Ovary (tissue), 9 donors: Measurements from ENCODE around the gene GNAS-AS1. TPM values are rescaled to one million over a fixed set of nuclear protein-coding genes. Genes with fewer than 3 reads are reported as not detected.
A peak's percentile ranks its signal among the peaks of the same experiment; 100 is the strongest.

ENCODE experiments used
- DNase-seq, 5 donors: peaks; one replicate each; pipeline ENCODE4 v3.0.0-alpha.2; 2019 to 2020
- H3K27ac ChIP-seq, 2 donors: fragments of 200-600 bp; one replicate each; pipeline versions ENCODE4 v1.5.1 to v1.8.0; 2019 to 2022
- H3K27me3 ChIP-seq: fragments of 200-600 bp; one replicate; pipeline ENCODE4 v1.8.0; 2022
- H3K36me3 ChIP-seq: fragments of 200-600 bp; sonication (generic); one replicate; pipeline ENCODE4 v1.5.1; 2019
- H3K4me1 ChIP-seq: one replicate; pipeline ENCODE4 v1.8.1; 2013; ENCODE audit warnings: mild to moderate bottlenecking, moderate library complexity; ENCODE audit not compliant: insufficient read depth
- H3K4me3 ChIP-seq: fragments of 200-600 bp; sonication (generic); one replicate; pipeline ENCODE4 v1.5.1; 2017
- H3K9me3 ChIP-seq, 2 donors: fragments of 200-600 bp in 1 of 2; sonication (generic) in 1 of 2; one replicate each; pipeline versions ENCODE4 v1.5.1 to v1.8.1; 2013 to 2019; ENCODE audit warnings: mild to moderate bottlenecking in 1 of 2, moderate library complexity in 1 of 2
- CTCF ChIP-seq, 3 donors: fragments of 450-650 bp in 2 of 3; fragments of 200-600 bp in 1 of 3; IDR thresholded peaks; one replicate each; pipeline versions ENCODE4 v1.5.1 to v1.8.0; 2016 to 2022; ENCODE audit warnings: antibody characterized with exemption in 3 of 3, mild to moderate bottlenecking in 1 of 3
- EP300 ChIP-seq: sonication (generic); formaldehyde crosslinking; IDR thresholded peaks from one replicate; pipeline ENCODE4 v1.6.1; 2017; ENCODE audit warnings: antibody characterized with exemption
- POLR2A ChIP-seq: fragments of 450-650 bp; IDR thresholded peaks from one replicate; pipeline ENCODE4 v1.6.1; 2017; ENCODE audit warnings: antibody characterized with exemption, mild to moderate bottlenecking, moderate library complexity
- WGBS, 3 donors: extraction: QIAGEN DNeasy Blood & Tissue Kit in 1 of 3; methylation state at CpG; one replicate each; pipeline versions ENCODE4 v1.1.5 to v1.1.7; 2013 to 2017; 5-methylcytosine and 5-hydroxymethylcytosine counted together
- intact Hi-C, 4 donors: fragments of 100-400 bp; cut with DNase I; formaldehyde crosslinking; loops; one replicate each; pipeline versions ENCODE4 v1.11.0 to v1.15.1; 2022 to 2023
- polyA plus RNA-seq, 2 donors: library from polyadenylated mRNA; stranded (reverse); fragments of 200-250 nt in 1 of 2; fragments of 350-450 nt in 1 of 2; fragmentation: Illumina TruSeq in 1 of 2; extraction: RNeasy Lipid Tissue Mini Kit (QIAGEN cat#74804) in 1 of 2; gene quantifications; one replicate each; pipeline ENCODE4 v1.2.3, GENCODE V29; 2013 to 2014
- total RNA-seq, 7 donors: library from RNA; depleted of rRNA in 2 of 7; stranded (reverse); fragments of >200 nt in 2 of 7; fragmentation: NEBNext Ultra II Directional in 3 of 7; extraction: Animal tissue kit (Norgen Biotek cat#: 25700) in 3 of 7; gene quantifications; one replicate each; pipeline versions ENCODE4 v1.1.0 to v1.2.4, GENCODE V29; 2016 to 2023
- donor health status: DM: no; HTN: no; CAD: no; lungs with moderate emphysema.
- donor health status: DM: no; HTN: no; CAD: no.
- donor health status: Bipolar disorder and iron deficiency.
- donor health status: DM: yes; HTN: yes; CAD: no.
- donor health status: DM: no; HTN: no; CAD: no.
- donor health status: DM: yes; HTN: yes; CAD: no.

The GNAS-AS1 gene
- total and polyA plus RNA-seq, 9 donors, result 0.10 to 0.37 (median 0.18) TPM; not detected in 2

DNA sequence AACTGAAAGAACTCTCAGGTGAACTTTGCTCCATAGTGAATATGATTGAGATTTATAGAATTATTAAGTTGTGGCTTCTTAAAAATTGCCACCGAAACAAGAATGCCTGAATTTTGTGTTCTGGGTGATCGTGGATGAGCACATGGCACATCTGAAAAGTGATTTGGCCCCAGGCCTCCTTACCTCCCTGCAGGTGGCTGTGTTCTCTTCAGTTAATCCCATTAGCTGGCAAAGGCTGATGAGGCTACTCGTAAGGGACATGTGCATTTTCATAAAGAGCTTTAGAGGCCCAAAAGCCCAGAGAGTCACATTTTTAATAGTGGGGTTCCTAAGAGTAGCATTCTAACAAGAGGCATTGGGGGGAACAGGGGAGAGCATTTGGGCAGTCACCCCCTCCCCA, 24.4 kb upstream of the GNAS-AS1 start:
- intact Hi-C loops, result loop anchor here in 2 of 4 donors (10.0 kb wide), 2 partner anchors 170 to 350 kb away; partner anchors contain the start of gene PRELID3B (in 1 of the 2)
- H3K4me1 ChIP-seq, result no peaks in the 10 kb centered on the region
- 89 to 97% (median 91%) methylated on average over 3 of the region's 3 CpGs for WGBS, 3 donors
- no peak for TF ChIP-seq POLR2A
- no peak for TF ChIP-seq CTCF (IDR thresholded peaks at IDR 0.05)
- no peak overlapping the region for H3K4me3 ChIP-seq
- no peak for DNase-seq
- no peaks in the 10 kb centered on the region for H3K36me3 ChIP-seq
- H3K27ac ChIP-seq, result no peak overlapping the region
- H3K9me3 ChIP-seq, result no peaks in the 10 kb centered on the region
- no peaks in the 10 kb centered on the region for H3K27me3 ChIP-seq

GRCh38 chr20:58874469-58874868, 23.8 kb upstream of the GNAS-AS1 start:
- H3K4me1 ChIP-seq, result no peaks in the 10 kb centered on the region
- no peak for DNase-seq
- 94 to 100% (median 95%) methylated on average over 1 of the region's 1 CpG for WGBS, 3 donors
- H3K36me3 ChIP-seq, result no peaks in the 10 kb centered on the region
- no peak overlapping the region for H3K4me3 ChIP-seq
- intact Hi-C loops, result loop anchor here in 3 of 4 donors (5.0 to 10.0 kb wide), 4 partner anchors 170 to 353 kb away; partner anchors contain the start of gene PRELID3B (in 1 of the 3)
- no peaks in the 10 kb centered on the region for H3K9me3 ChIP-seq
- no peaks in the 10 kb centered on the region for H3K27me3 ChIP-seq
- no peak for TF ChIP-seq CTCF (IDR thresholded peaks at IDR 0.05)
- TF ChIP-seq POLR2A, result no peak
- H3K27ac ChIP-seq, result no peak overlapping the region

GRCh38 chr20:58871533-58872102, 20.9 kb upstream of the GNAS-AS1 start:
- Histone ChIP-seq H3K4me3 (no peak overlapping the region), H3K27me3 (no peaks in the 10 kb centered on the region), H3K27ac (no peak overlapping the region), H3K4me1 (peaks cover 3% of the 10 kb centered on the region), H3K36me3 (no peaks in the 10 kb centered on the region), H3K9me3 (no peaks in the 10 kb centered on the region)
- 78 to 88% (median 81%) methylated on average over 8 of the region's 8 CpGs for WGBS, 3 donors
- intact Hi-C loops, result loop anchor here in 3 of 4 donors (5.0 to 10.0 kb wide), 4 partner anchors 173 to 356 kb away; partner anchors contain the start of gene PRELID3B (in 1 of the 3)
- DNase-seq, result no peak
- no peak for TF ChIP-seq CTCF (IDR thresholded peaks at IDR 0.05)
- no peak for TF ChIP-seq EP300
- TF ChIP-seq POLR2A, result no peak

GRCh38 chr20:58870293-58871014, 19.8 kb upstream of the GNAS-AS1 start:
- Histone ChIP-seq H3K4me3 (no peak overlapping the region), H3K27ac (no peak overlapping the region), H3K4me1 (peaks cover 3% of the 10 kb centered on the region), H3K27me3 (no peaks in the 10 kb centered on the region), H3K36me3 (no peaks in the 10 kb centered on the region), H3K9me3 (no peaks in the 10 kb centered on the region)
- WGBS, 3 donors, result 50 to 54% (median 50%) methylated on average over 7 of the region's 7 CpGs
- TF ChIP-seq POLR2A (no peak), CTCF (IDR thresholded peaks at IDR 0.05) (peak; percentile 58 to 71 (median 68))
- intact Hi-C loops, result loop anchor here (1.0 to 10.0 kb wide), 5 partner anchors 174 to 357 kb away; partner anchors contain the start of gene PRELID3B (in 1 of the 4)
- DNase-seq, result peak; percentile 59 to 79 (median 76)
